ENCODE data around the gene TRDMT1.

The TRDMT1 gene

GRCh38 chr10:17113346-17113745 is 88.1 kb downstream of the TRDMT1 start:
- H3K9ac ChIP-seq (ENCODE audit: low read depth in 1 of 2, low read length in 2 of 2), result no peak overlapping the region
- no peak overlapping the region for H3K27ac ChIP-seq (ENCODE audit: low read depth in 2 of 2, low read length in 2 of 2)
- H3K9me3 ChIP-seq (ENCODE audit: control insufficient read depth in 2 of 2, low read length in 2 of 2), result no peaks in the 10 kb centered on the region
- H3K36me3 ChIP-seq (ENCODE audit: control insufficient read depth in 2 of 2, insufficient read depth in 2 of 2, low read length in 2 of 2), result no peaks in the 10 kb centered on the region
- no peak overlapping the region for H3K4me3 ChIP-seq (ENCODE audit: low read length in 2 of 2)
- peaks cover 2 to 10% of the 10 kb centered on the region in 2 donors for H3K4me1 ChIP-seq (ENCODE audit: control insufficient read depth in 2 of 2, insufficient read depth in 2 of 2, low read length in 2 of 2)
- H3K27me3 ChIP-seq (ENCODE audit: control insufficient read depth in 2 of 2, insufficient read depth in 2 of 2, low read length in 2 of 2), result no peaks in the 10 kb centered on the region

GRCh38 chr10:17112566-17112965 is 88.9 kb downstream of the TRDMT1 start:
- Histone ChIP-seq H3K9me3 (ENCODE audit: control insufficient read depth in 2 of 2, low read length in 2 of 2) (no peaks in the 10 kb centered on the region), H3K9ac (ENCODE audit: low read depth in 1 of 2, low read length in 2 of 2) (no peak overlapping the region), H3K27ac (ENCODE audit: low read depth in 2 of 2, low read length in 2 of 2) (no peak overlapping the region)

DNA sequence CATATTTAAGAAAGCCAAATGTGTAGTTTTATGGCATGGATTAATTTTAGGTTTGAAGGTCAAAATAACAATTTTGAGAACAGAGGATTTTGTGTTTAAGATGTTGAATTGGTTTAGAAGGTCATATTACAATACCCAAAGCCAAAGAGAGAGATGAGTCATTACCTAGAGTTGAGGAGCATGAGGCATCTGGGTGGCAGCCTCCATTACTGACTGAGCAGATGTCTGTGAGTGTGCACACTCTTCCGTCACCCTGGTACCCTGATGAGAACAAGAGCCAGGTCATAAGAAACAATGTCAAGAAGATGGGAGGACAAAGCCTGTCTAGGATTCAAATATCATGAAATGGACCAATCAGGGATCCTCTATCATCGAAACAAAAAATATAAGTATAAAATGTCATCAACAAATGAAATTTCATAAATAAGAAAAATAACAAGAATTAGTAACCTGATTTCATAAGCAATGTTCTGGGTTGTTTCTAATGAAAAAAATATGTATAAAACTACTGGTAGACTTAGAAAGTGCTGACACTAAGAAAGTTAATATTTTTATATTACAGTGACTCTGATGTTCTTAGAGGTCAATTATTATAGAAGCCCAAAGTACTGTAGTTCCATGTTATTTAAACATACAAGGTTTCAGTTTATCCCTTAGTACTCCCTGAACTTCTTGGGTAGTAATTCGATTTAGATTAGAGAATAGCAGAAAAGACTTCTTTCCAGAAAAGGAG is 91.8 kb downstream of the TRDMT1 start:
- Histone ChIP-seq H3K27me3 (ENCODE audit: control insufficient read depth in 2 of 2, insufficient read depth in 2 of 2, low read length in 2 of 2) (no peaks in the 10 kb centered on the region), H3K9ac (ENCODE audit: low read depth in 1 of 2, low read length in 2 of 2) (no peak overlapping the region), H3K36me3 (ENCODE audit: control insufficient read depth in 2 of 2, insufficient read depth in 2 of 2, low read length in 2 of 2) (no peaks in the 10 kb centered on the region), H3K27ac (ENCODE audit: low read depth in 2 of 2, low read length in 2 of 2) (no peak overlapping the region), H3K4me3 (ENCODE audit: low read length in 2 of 2) (no peak overlapping the region), H3K9me3 (ENCODE audit: control insufficient read depth in 2 of 2, low read length in 2 of 2) (no peaks in the 10 kb centered on the region), H3K4me1 (ENCODE audit: control insufficient read depth in 2 of 2, insufficient read depth in 2 of 2, low read length in 2 of 2) (no peaks in the 10 kb centered on the region)

More at GRCh38 chr10:17112566-17112965, 88.9 kb downstream of the TRDMT1 start:
- H3K4me1 ChIP-seq (ENCODE audit: control insufficient read depth in 2 of 2, insufficient read depth in 2 of 2, low read length in 2 of 2), result peaks cover 2 to 10% of the 10 kb centered on the region in 2 donors
- H3K27me3 ChIP-seq (ENCODE audit: control insufficient read depth in 2 of 2, insufficient read depth in 2 of 2, low read length in 2 of 2), result no peaks in the 10 kb centered on the region
- H3K36me3 ChIP-seq (ENCODE audit: control insufficient read depth in 2 of 2, insufficient read depth in 2 of 2, low read length in 2 of 2), result no peaks in the 10 kb centered on the region
- no peak overlapping the region for H3K4me3 ChIP-seq (ENCODE audit: low read length in 2 of 2)

DNA sequence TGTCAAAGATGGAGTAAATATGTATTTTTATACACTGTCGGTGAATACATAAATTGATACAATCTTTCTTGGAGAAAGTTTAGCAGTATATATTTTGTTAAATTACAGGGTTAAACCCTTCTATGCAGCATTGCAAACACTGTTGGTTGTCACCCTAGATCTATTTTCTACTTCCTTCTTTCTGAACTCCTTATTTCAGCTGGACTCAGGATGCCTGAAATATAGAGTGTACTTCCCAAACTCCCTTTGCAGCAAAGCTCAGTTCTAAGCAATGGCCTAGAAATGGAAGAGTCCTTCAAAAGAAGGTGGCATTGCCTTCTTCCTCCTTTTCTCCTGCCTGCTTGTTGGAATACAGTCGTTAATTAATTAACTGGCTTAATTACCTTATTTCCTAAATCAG is 92.4 kb downstream of the TRDMT1 start:
- H3K27me3 ChIP-seq (ENCODE audit: control insufficient read depth in 2 of 2, insufficient read depth in 2 of 2, low read length in 2 of 2), result no peaks in the 10 kb centered on the region
- H3K9me3 ChIP-seq (ENCODE audit: control insufficient read depth in 2 of 2, low read length in 2 of 2), result no peaks in the 10 kb centered on the region
- no peaks in the 10 kb centered on the region for H3K36me3 ChIP-seq (ENCODE audit: control insufficient read depth in 2 of 2, insufficient read depth in 2 of 2, low read length in 2 of 2)
- H3K9ac ChIP-seq (ENCODE audit: low read depth in 1 of 2, low read length in 2 of 2), result no peak overlapping the region
- H3K4me3 ChIP-seq (ENCODE audit: low read length in 2 of 2), result no peak overlapping the region
- no peak overlapping the region for H3K27ac ChIP-seq (ENCODE audit: low read depth in 2 of 2, low read length in 2 of 2)
- no peaks in the 10 kb centered on the region for H3K4me1 ChIP-seq (ENCODE audit: control insufficient read depth in 2 of 2, insufficient read depth in 2 of 2, low read length in 2 of 2)

DNA sequence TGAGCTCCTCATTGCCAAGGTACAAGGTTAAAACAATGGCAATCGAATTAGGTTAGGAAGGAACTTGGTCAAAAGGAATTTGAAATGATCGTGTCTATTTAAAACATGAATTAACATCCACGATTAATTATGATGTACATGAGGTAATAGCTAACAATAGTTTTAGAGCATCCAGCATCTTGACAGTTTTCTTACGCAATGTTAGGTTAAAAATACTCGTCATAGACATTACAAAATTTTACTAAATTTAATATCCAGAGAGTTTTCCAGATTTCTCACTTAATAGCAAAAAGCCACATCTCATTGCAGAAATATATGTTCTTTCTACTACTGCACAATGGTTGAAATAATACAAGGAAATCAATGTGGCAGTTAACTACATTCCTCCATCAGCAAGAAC is 94.5 kb downstream of the TRDMT1 start:
- Histone ChIP-seq H3K9me3 (ENCODE audit: control insufficient read depth in 2 of 2, low read length in 2 of 2) (no peaks in the 10 kb centered on the region), H3K27me3 (ENCODE audit: control insufficient read depth in 2 of 2, insufficient read depth in 2 of 2, low read length in 2 of 2) (no peaks in the 10 kb centered on the region)

GRCh38 chr10:17101910-17102266 is 99.6 kb downstream of the TRDMT1 start:
- no peak overlapping the region for H3K4me3 ChIP-seq (ENCODE audit: low read length in 2 of 2)
- no peaks in the 10 kb centered on the region for H3K4me1 ChIP-seq (ENCODE audit: control insufficient read depth in 2 of 2, insufficient read depth in 2 of 2, low read length in 2 of 2)
- H3K36me3 ChIP-seq (ENCODE audit: control insufficient read depth in 2 of 2, insufficient read depth in 2 of 2, low read length in 2 of 2), result no peaks in the 10 kb centered on the region
- no peak overlapping the region for H3K9ac ChIP-seq (ENCODE audit: low read depth in 1 of 2, low read length in 2 of 2)
- no peaks in the 10 kb centered on the region for H3K9me3 ChIP-seq (ENCODE audit: control insufficient read depth in 2 of 2, low read length in 2 of 2)
- no peak overlapping the region for H3K27ac ChIP-seq (ENCODE audit: low read depth in 2 of 2, low read length in 2 of 2)
- H3K27me3 ChIP-seq (ENCODE audit: control insufficient read depth in 2 of 2, insufficient read depth in 2 of 2, low read length in 2 of 2), result no peaks in the 10 kb centered on the region

More for the DNA sequence above, 94.5 kb downstream of the TRDMT1 start:
- H3K36me3 ChIP-seq (ENCODE audit: control insufficient read depth in 2 of 2, insufficient read depth in 2 of 2, low read length in 2 of 2), result no peaks in the 10 kb centered on the region
- no peaks in the 10 kb centered on the region for H3K4me1 ChIP-seq (ENCODE audit: control insufficient read depth in 2 of 2, insufficient read depth in 2 of 2, low read length in 2 of 2)
- no peak overlapping the region for H3K27ac ChIP-seq (ENCODE audit: low read depth in 2 of 2, low read length in 2 of 2)
- no peak overlapping the region for H3K9ac ChIP-seq (ENCODE audit: low read depth in 1 of 2, low read length in 2 of 2)
- no peak overlapping the region for H3K4me3 ChIP-seq (ENCODE audit: low read length in 2 of 2)

DNA sequence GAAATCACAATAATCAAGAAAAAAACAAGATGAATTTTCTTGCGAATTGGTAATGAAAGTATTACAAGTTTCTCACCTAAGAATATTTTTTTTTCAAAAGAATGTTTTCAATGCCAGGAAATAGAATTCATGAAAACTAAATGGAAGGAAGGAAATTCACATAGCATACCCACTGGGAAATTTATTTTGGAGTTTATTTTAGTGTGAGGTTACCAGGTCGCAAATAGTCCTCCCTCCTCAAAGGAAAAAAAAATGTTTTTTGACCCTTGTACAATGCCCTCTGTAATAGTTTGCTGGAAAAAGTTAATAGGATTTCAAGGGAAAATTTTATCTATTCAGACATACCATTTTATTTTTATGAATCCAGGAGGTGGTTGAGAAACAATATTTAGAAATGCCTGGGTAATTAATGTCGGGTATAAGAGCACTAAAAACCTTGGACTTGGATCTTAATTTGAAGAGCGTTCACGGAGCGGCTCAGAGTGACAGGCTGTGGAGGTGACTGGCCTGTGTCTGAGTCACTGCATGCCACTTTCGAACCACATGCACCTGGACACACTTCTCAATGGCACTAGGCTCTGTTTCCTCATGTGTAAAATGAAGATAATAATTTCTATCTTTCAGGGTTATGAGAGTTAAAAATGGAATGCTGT is 100.1 kb downstream of the TRDMT1 start:
- H3K9me3 ChIP-seq (ENCODE audit: control insufficient read depth in 2 of 2, low read length in 2 of 2), result no peaks in the 10 kb centered on the region
- no peak overlapping the region for H3K9ac ChIP-seq (ENCODE audit: low read depth in 1 of 2, low read length in 2 of 2)
- H3K4me3 ChIP-seq (ENCODE audit: low read length in 2 of 2), result no peak overlapping the region
- H3K27ac ChIP-seq (ENCODE audit: low read depth in 2 of 2, low read length in 2 of 2), result no peak overlapping the region
- no peaks in the 10 kb centered on the region for H3K36me3 ChIP-seq (ENCODE audit: control insufficient read depth in 2 of 2, insufficient read depth in 2 of 2, low read length in 2 of 2)
- H3K27me3 ChIP-seq (ENCODE audit: control insufficient read depth in 2 of 2, insufficient read depth in 2 of 2, low read length in 2 of 2), result no peaks in the 10 kb centered on the region
- no peaks in the 10 kb centered on the region for H3K4me1 ChIP-seq (ENCODE audit: control insufficient read depth in 2 of 2, insufficient read depth in 2 of 2, low read length in 2 of 2)

DNA sequence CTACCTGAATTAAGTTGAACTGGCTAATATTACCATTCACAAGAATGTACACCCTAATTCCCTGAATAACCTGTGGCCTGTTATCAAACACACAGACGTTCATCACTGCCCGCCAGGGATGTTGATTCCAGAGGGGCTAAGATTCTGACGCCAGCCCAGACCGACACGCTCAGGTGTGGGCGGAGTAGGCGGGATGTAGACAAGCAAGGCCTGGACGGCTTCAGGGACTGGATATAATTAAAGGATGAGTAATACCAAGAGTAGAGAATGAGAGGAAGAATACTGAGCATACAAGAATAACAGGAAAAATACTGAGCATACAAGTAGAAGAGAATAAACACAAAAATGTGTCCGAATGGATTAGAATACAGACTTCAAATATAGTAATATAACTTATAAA is 100.9 kb downstream of the TRDMT1 start:
- Histone ChIP-seq H3K4me3 (ENCODE audit: low read length in 2 of 2) (no peak overlapping the region), H3K9me3 (ENCODE audit: control insufficient read depth in 2 of 2, low read length in 2 of 2) (no peaks in the 10 kb centered on the region), H3K9ac (ENCODE audit: low read depth in 1 of 2, low read length in 2 of 2) (no peak overlapping the region), H3K27me3 (ENCODE audit: control insufficient read depth in 2 of 2, insufficient read depth in 2 of 2, low read length in 2 of 2) (no peaks in the 10 kb centered on the region), H3K4me1 (ENCODE audit: control insufficient read depth in 2 of 2, insufficient read depth in 2 of 2, low read length in 2 of 2) (no peaks in the 10 kb centered on the region), H3K27ac (ENCODE audit: low read depth in 2 of 2, low read length in 2 of 2) (no peak overlapping the region), H3K36me3 (ENCODE audit: control insufficient read depth in 2 of 2, insufficient read depth in 2 of 2, low read length in 2 of 2) (no peaks in the 10 kb centered on the region)

GRCh38 chr10:17098012-17098411 is 103.5 kb downstream of the TRDMT1 start:
- Histone ChIP-seq H3K27me3 (ENCODE audit: control insufficient read depth in 2 of 2, insufficient read depth in 2 of 2, low read length in 2 of 2) (no peaks in the 10 kb centered on the region), H3K36me3 (ENCODE audit: control insufficient read depth in 2 of 2, insufficient read depth in 2 of 2, low read length in 2 of 2) (no peaks in the 10 kb centered on the region), H3K4me1 (ENCODE audit: control insufficient read depth in 2 of 2, insufficient read depth in 2 of 2, low read length in 2 of 2) (no peaks in the 10 kb centered on the region), H3K27ac (ENCODE audit: low read depth in 2 of 2, low read length in 2 of 2) (no peak overlapping the region), H3K9ac (ENCODE audit: low read depth in 1 of 2, low read length in 2 of 2) (no peak overlapping the region), H3K9me3 (ENCODE audit: control insufficient read depth in 2 of 2, low read length in 2 of 2) (no peaks in the 10 kb centered on the region), H3K4me3 (ENCODE audit: low read length in 2 of 2) (no peak overlapping the region)
